SK-N-MC (cell line): Measurements from ENCODE around the gene BPIFB1.

Source experiments
- EZH2 ChIP-seq: fragments of 200-600 bp; sonication (generic); IDR thresholded peaks from one replicate; pipeline ENCODE4 v1.6.1; 2017; ENCODE audit warnings: antibody characterized with exemption
- POLR2AphosphoS5 ChIP-seq: IDR thresholded peaks from 2 replicates; pipeline ENCODE4 v1.6.1; 2012; ENCODE audit warnings: mild to moderate bottlenecking, low read depth, low read length, borderline replicate concordance

- no peak for TF ChIP-seq EZH2
- no peak for TF ChIP-seq POLR2AphosphoS5
Observed at GRCh38 chr20:33353013-33353402, 70.0 kb downstream of the BPIFB1 start.
